Loucy (cell line): ENCODE results near the gene PADI4.

Experiments
- H2AFZ ChIP-seq: fragments of 200-600 bp; sonication (generic); 2 replicates; pipeline ENCODE4 v1.6.0; 2016; ENCODE audit warnings: antibody characterized with exemption, mild to moderate bottlenecking, low read length, moderate library complexity
- H3F3A ChIP-seq: fragments of 200-600 bp; 2 replicates; pipeline ENCODE4 v1.6.0; 2016; ENCODE audit warnings: antibody characterized with exemption, low read depth, mild to moderate bottlenecking
- H3K27me3 ChIP-seq: fragments of 200-600 bp; sonication (generic); 2 replicates; pipeline ENCODE4 v1.6.1; 2014; ENCODE audit warnings: low read length, mild to moderate bottlenecking; ENCODE audit not compliant: insufficient read depth, poor library complexity, severe bottlenecking
- H3K36me3 ChIP-seq: fragments of 200-600 bp; sonication (generic); 2 replicates; pipeline ENCODE4 v1.6.1; 2016; ENCODE audit warnings: low read length; ENCODE audit not compliant: insufficient read depth
- H3K4me1 ChIP-seq: fragments of 200-600 bp; sonication (generic); 2 replicates; pipeline ENCODE4 v1.5.1; 2014; ENCODE audit warnings: low read length, mild to moderate bottlenecking; ENCODE audit not compliant: insufficient read depth, poor library complexity, severe bottlenecking
- H3K4me2 ChIP-seq: fragments of 200-600 bp; sonication (generic); 2 replicates; pipeline ENCODE4 v1.6.0; 2014; ENCODE audit warnings: antibody characterized with exemption, low read length, low read depth, mild to moderate bottlenecking; ENCODE audit not compliant: poor library complexity, severe bottlenecking
- H3K4me3 ChIP-seq: fragments of 200-600 bp; sonication (generic); 2 replicates; pipeline ENCODE4 v1.5.1; 2014; ENCODE audit warnings: low read length, mild to moderate bottlenecking, mixed read lengths; ENCODE audit not compliant: poor library complexity, severe bottlenecking
- H3K79me2 ChIP-seq: fragments of 200-600 bp; sonication (generic); 2 replicates; pipeline ENCODE4 v1.6.1; 2014; ENCODE audit warnings: low read length; ENCODE audit not compliant: insufficient read depth
- H3K9ac ChIP-seq: fragments of 200-600 bp; sonication (generic); 2 replicates; pipeline ENCODE4 v1.6.0; 2014; ENCODE audit warnings: mild to moderate bottlenecking, low read depth, low read length, moderate library complexity; ENCODE audit not compliant: poor library complexity, severe bottlenecking
- H3K9me2 ChIP-seq: fragments of 200-600 bp; sonication (generic); replicated peaks from 2 replicates; pipeline ENCODE4 v1.6.1; 2016; ENCODE audit warnings: low read depth, low read length, mixed read lengths
- H3K9me3 ChIP-seq: fragments of 200-600 bp; sonication (generic); 2 replicates; pipeline ENCODE4 v1.6.1; 2014; ENCODE audit warnings: mild to moderate bottlenecking, antibody characterized with exemption, low read length, low read depth; ENCODE audit not compliant: insufficient read depth
- H4K20me1 ChIP-seq: fragments of 200-600 bp; sonication (generic); 2 replicates; pipeline ENCODE4 v1.6.0; 2014; ENCODE audit warnings: antibody characterized with exemption, low read length, mild to moderate bottlenecking; ENCODE audit not compliant: insufficient read depth, poor library complexity, severe bottlenecking
- CTCF ChIP-seq: fragments of 200-600 bp; sonication (generic); conservative IDR thresholded peaks from 2 replicates; pipeline ENCODE4 v1.5.1; 2014; ENCODE audit warnings: mild to moderate bottlenecking, antibody characterized with exemption, low read length
- EZH2phosphoT487 ChIP-seq: fragments of 200-600 bp; IDR thresholded peaks from 2 replicates; pipeline ENCODE4 v1.6.1; 2018; ENCODE audit warnings: antibody characterized with exemption, mild to moderate bottlenecking, moderate library complexity, borderline replicate concordance

The PADI4 gene

DNA sequence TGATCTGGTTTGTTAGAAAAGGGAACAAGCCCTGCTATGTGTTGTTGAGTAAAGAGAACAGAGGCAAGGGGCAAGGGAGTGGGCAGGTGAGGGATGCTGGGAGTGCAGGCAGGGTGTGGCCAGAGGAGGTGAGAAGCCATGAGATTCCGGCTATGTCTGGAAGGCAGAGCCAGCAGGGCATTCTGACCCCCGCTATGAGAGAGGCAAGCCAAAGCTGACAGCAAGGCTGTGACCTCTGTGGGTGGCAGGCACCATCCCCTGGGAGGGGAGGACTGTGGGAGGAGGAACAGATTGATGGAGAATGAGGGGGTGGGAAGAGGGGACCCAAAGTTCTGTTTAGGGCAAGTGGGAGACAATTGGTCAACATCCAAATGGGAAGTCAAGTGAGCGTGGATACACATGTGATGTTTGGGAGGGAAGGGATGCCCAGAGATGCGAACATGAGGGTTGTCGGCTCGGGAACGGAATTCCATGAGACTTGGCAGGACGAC, 44.5 kb downstream of the PADI4 start:
- Histone ChIP-seq H3K4me3 (no peak overlapping the region), H3F3A (peaks cover 4% of the 10 kb centered on the region; the same call in 1 of the 2 replicates), H3K9me2 (no peaks in the 10 kb centered on the region), H3K27me3 (no peaks in the 10 kb centered on the region), H4K20me1 (no peaks in the 10 kb centered on the region), H3K9me3 (no peaks in the 10 kb centered on the region), H3K4me2 (no peak overlapping the region), H3K79me2 (peaks cover 13% of the 10 kb centered on the region; the same call in 1 of the 2 replicates), H3K36me3 (no peaks in the 10 kb centered on the region), H3K4me1 (peaks cover 27% of the 10 kb centered on the region), H3K9ac (no peak overlapping the region), H2AFZ (no peak overlapping the region)
- no peak for TF ChIP-seq CTCF
- TF ChIP-seq EZH2phosphoT487: no peak

DNA sequence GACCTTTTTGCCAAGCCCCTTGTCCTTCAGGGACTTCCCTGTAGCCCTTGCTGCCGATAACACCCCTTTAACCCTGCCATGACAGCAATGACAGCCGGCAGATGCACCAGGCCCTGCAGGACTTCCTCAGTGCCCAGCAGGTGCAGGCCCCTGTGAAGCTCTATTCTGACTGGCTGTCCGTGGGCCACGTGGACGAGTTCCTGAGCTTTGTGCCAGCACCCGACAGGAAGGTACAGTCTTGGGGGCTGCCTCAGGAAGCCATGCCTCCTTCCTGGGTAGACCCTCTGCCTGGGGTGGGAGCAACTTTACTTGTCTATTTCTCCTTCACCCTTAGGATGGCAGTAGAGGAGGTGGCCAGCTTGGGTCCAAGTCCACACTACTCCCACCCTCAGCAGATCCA, 47.9 kb downstream of the PADI4 start:
- H3K9me3 ChIP-seq: no peaks in the 10 kb centered on the region
- peaks cover 16% of the 10 kb centered on the region for H3K4me1 ChIP-seq
- H2AFZ ChIP-seq: peak overlapping the region; percentile 25
- H3K9me2 ChIP-seq: no peaks in the 10 kb centered on the region
- peak overlapping the region; percentile 76 for H3K4me3 ChIP-seq
- H3K4me2 ChIP-seq: peak overlapping the region; percentile 80
- no peaks in the 10 kb centered on the region for H3K27me3 ChIP-seq
- no peaks in the 10 kb centered on the region for H3K36me3 ChIP-seq
- peaks cover 14% of the 10 kb centered on the region; the same call in 1 of the 2 replicates for H3K79me2 ChIP-seq
- H4K20me1 ChIP-seq: no peaks in the 10 kb centered on the region
- H3K9ac ChIP-seq: peak overlapping the region; percentile 87
- no peaks in the 10 kb centered on the region for H3F3A ChIP-seq
- TF ChIP-seq EZH2phosphoT487 (no peak), CTCF (peak; percentile 28)

DNA sequence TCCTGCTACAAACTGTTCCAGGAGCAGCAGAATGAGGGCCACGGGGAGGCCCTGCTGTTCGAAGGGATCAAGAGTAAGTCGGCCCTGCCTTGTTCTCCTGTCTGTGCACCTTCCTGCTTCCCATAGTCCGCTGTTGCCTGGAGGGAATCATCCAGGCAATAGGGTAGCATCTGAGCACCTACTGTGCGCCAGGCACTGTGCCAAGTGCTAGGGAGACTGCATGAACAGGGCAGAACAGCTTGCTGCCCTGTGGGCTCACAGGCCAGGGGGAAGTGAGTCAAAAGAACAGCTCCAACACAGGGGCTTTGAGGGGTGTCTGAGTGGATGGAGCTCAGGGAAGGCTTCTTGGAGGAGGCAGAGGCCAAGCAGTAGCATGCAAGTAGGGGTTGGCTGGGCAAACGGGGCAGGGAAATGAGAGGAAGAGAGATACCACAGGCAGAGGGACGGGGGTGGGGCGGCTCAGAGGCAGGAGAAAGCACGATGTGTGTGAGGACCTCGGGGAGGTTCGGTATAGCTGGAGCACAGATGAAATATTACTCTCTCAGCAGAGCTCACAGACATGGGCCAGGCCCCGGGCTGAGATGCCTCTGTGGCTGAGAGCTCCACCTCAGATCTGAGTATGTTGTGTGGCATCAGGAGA, 48.5 kb downstream of the PADI4 start:
- H2AFZ ChIP-seq: peak overlapping the region; percentile 25
- no peaks in the 10 kb centered on the region for H3K36me3 ChIP-seq
- no peaks in the 10 kb centered on the region for H3K9me3 ChIP-seq
- H3K79me2 ChIP-seq: peaks cover 14% of the 10 kb centered on the region; the same call in 1 of the 2 replicates
- H3K4me1 ChIP-seq: peaks cover 16% of the 10 kb centered on the region
- no peak for TF ChIP-seq CTCF
- no peak for TF ChIP-seq EZH2phosphoT487
- H3K4me2 ChIP-seq: peak overlapping the region; percentile 80
- H3K9ac ChIP-seq: peak overlapping the region; percentile 87
- peak overlapping the region; percentile 76 for H3K4me3 ChIP-seq
- no peaks in the 10 kb centered on the region for H3F3A ChIP-seq
- H3K9me2 ChIP-seq: no peaks in the 10 kb centered on the region
- H3K27me3 ChIP-seq: no peaks in the 10 kb centered on the region
- no peaks in the 10 kb centered on the region for H4K20me1 ChIP-seq
